Stomach (tissue), 9 donors: ENCODE data around the gene ZNF423. TPM values are rescaled to one million over a fixed set of nuclear protein-coding genes. Genes with fewer than 3 reads are reported as not detected.
A peak's percentile ranks its signal among the peaks of the same experiment; 100 is the strongest.

Source experiments
- DNase-seq, 2 donors: peaks; one replicate each; pipeline versions ENCODE4 v3.0.0 to v3.0.0-alpha.2; 2013 to 2019
- H3K27ac ChIP-seq, 5 donors: fragments of 200-600 bp in 4 of 5; sonication (generic) in 4 of 5; one replicate each; pipeline ENCODE4 v1.5.1; 2013 to 2019; ENCODE audit warnings: mild to moderate bottlenecking in 1 of 5, moderate library complexity in 1 of 5
- H3K27me3 ChIP-seq, 3 donors: fragments of 200-600 bp; sonication (generic); one replicate each; pipeline ENCODE4 v1.5.1; 2017 to 2019; ENCODE audit warnings: mixed run types in 1 of 3
- H3K36me3 ChIP-seq, 4 donors: fragments of 200-600 bp; sonication (generic); 1 replicate in 3 of 4; 2 replicates in 1 of 4; pipeline ENCODE4 v1.5.1; 2016 to 2019
- H3K4me1 ChIP-seq, 4 donors: fragments of 200-600 bp; sonication (generic); one replicate each; pipeline ENCODE4 v1.5.1; 2016 to 2019
- H3K4me3 ChIP-seq, 4 donors: fragments of 200-600 bp; sonication (generic) in 3 of 4; one replicate each; pipeline ENCODE4 v1.5.1; 2016 to 2019; ENCODE audit warnings: mild to moderate bottlenecking in 1 of 4
- H3K9me3 ChIP-seq, 4 donors: fragments of 200-600 bp; sonication (generic); one replicate each; pipeline ENCODE4 v1.5.1; 2016 to 2019
- CTCF ChIP-seq, 7 experiments: fragments of 450-650 bp in 4 of 7; fragments of 200-600 bp in 3 of 7; sonication (generic) in 3 of 7; IDR thresholded peaks; one replicate each; pipeline ENCODE4 v1.5.1; 2016 to 2019; ENCODE audit warnings: antibody characterized with exemption in 7 of 7, control low read depth in 2 of 7, mild to moderate bottlenecking in 1 of 7
- EP300 ChIP-seq: sonication (generic); formaldehyde crosslinking; IDR thresholded peaks from one replicate; pipeline ENCODE4 v1.6.1; 2017; ENCODE audit warnings: antibody characterized with exemption
- POLR2A ChIP-seq, 4 donors: fragments of 450-650 bp; IDR thresholded peaks; one replicate each; pipeline ENCODE4 v1.6.1; 2016; ENCODE audit warnings: antibody characterized with exemption in 4 of 4, control low read depth in 2 of 4, mild to moderate bottlenecking in 1 of 4, moderate library complexity in 1 of 4
- POLR2AphosphoS5 ChIP-seq, 3 donors: sonication (generic); formaldehyde crosslinking; IDR thresholded peaks; one replicate each; pipeline ENCODE4 v1.6.1; 2016; ENCODE audit warnings: antibody characterized with exemption in 3 of 3
- WGBS, 5 donors: extraction: QIAGEN DNeasy Blood & Tissue Kit in 3 of 5; methylation state at CpG; one replicate each; pipeline versions ENCODE4 v1.1.5 to v1.1.7; 2013 to 2018; 5-methylcytosine and 5-hydroxymethylcytosine counted together
- intact Hi-C: fragments of 100-400 bp; cut with DNase I; formaldehyde crosslinking; loops from one replicate; pipeline ENCODE4 v1.15.1; 2023; ENCODE audit warnings: low total_unique reads
- polyA plus RNA-seq, 3 donors: library from polyadenylated mRNA; stranded (reverse); fragments of 200-250 nt; gene quantifications; one replicate each; pipeline ENCODE4 v1.2.3, GENCODE V29; 2013
- total RNA-seq, 5 donors: library from RNA; depleted of rRNA; stranded (reverse); fragments of >200 nt; gene quantifications; one replicate each; pipeline versions ENCODE4 v1.1.0 to v1.2.3, GENCODE V29; 2014 to 2016
- donor health status: healthy with polysubstance abuse.
- donor health status: Bipolar disorder and iron deficiency.
- donor health status: healthy.

Gene ZNF423
- total and polyA plus RNA-seq, 8 donors = 0.29 to 3.5 (median 1.0) TPM

- TF ChIP-seq POLR2A (IDR thresholded peaks at IDR 0.05) = no peak
- WGBS, 5 donors = 74 to 97% (median 92%) methylated on average over 2 of the region's 2 CpGs
- Histone ChIP-seq H3K4me1 (peaks cover 0 to 10% (median 7%) of the 10 kb centered on the region in 4 donors), H3K9me3 (no peaks in the 10 kb centered on the region), H3K27me3 (no peaks in the 10 kb centered on the region), H3K4me3 (no peak overlapping the region), H3K36me3 (no peaks in the 10 kb centered on the region), H3K27ac (no peak overlapping the region)
- no peak for DNase-seq
- intact Hi-C loops = no loop called here
Observed at GRCh38 chr16:49558451-49558850, 297.5 kb downstream of the ZNF423 start.

DNA sequence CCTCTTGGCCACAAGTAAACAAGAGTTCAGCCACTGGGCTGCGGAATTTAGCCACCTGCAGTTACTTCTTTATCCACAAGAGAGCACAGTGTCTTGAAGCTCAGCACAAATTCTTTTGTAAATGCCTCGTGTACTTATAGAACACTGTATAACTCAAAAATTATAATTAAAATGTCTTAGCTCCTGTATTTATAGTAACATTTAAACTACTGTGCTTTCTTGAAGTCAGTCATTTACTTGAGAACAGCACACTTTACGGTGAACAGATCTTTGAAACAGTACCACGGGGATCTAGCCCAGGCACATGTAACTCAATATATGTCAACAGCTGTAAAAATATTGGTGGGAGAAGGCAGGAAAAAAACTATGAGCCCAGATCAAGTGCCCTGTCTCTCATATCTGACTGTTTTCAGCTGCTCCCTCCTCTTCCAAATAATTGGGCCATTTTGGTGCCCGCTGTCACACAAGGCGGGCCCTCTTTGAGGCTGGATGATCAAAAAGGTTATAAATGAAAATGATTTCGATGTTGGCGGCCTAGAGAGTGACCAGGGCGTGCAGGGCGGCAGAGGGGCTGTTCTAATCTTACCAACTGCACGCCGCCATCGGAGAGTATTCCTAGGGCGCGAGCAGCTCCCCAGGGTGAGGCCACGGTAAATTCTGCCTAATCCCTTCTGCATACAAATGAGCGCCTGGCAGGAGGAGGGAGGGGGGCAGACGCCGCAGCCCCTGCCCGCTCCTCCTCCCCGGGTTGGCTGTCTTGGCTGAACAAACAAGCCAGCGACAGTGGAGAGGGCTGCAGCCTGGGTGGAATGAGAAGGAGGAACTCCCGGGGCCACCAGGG lies 299.1 kb downstream of the ZNF423 start:
- no peaks in the 10 kb centered on the region for H3K27me3 ChIP-seq
- peak in 4 of 7 experiments; percentile 18 to 42 (median 38) for TF ChIP-seq CTCF (IDR thresholded peaks at IDR 0.05)
- no peak for TF ChIP-seq EP300
- no peaks in the 10 kb centered on the region for H3K9me3 ChIP-seq
- DNase-seq = peak in 1 of 2 donors; percentile 74
- peaks cover 0 to 10% (median 7%) of the 10 kb centered on the region in 4 donors for H3K4me1 ChIP-seq
- 31 to 42% (median 39%) methylated on average over 12 to 23 of the region's 23 CpGs for WGBS, 5 donors
- H3K27ac ChIP-seq = no peak overlapping the region
- intact Hi-C loops = no loop called here
- no peaks in the 10 kb centered on the region for H3K36me3 ChIP-seq
- no peak overlapping the region for H3K4me3 ChIP-seq

- H3K9me3 ChIP-seq = no peaks in the 10 kb centered on the region
- no peak for TF ChIP-seq EP300
- DNase-seq = no peak
- H3K27me3 ChIP-seq = no peaks in the 10 kb centered on the region
- H3K27ac ChIP-seq = no peak overlapping the region
- intact Hi-C loops = no loop called here
- no peaks in the 10 kb centered on the region for H3K36me3 ChIP-seq
- peaks cover 0 to 10% (median 7%) of the 10 kb centered on the region in 4 donors for H3K4me1 ChIP-seq
- WGBS, 5 donors = 55 to 73% (median 66%) methylated on average over 4 of the region's 4 CpGs
- H3K4me3 ChIP-seq = no peak overlapping the region
Observed at GRCh38 chr16:49556249-49556605, 299.7 kb downstream of the ZNF423 start.

DNA sequence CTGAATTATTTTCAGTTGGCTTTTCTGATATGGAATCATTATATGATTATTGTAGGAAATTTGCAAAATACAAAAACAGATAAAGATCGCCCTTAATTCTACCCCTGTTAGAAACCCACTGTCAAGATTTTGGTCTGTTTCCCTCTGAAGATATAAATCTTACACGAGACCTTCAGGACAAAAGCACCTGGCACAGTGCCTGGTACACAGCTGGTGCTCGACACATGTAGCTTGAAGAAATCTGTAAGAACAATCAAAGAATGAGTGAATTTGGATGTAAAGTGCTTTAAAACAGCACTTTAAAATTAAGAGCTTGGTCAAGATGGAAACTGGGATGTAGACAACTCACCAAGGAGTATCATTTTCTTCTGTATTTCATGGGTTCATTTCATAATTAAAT lies 301.2 kb downstream of the ZNF423 start:
- 62 to 72% (median 68%) methylated on average over 3 of the region's 3 CpGs for WGBS, 5 donors
- TF ChIP-seq EP300 (no peak), POLR2A (IDR thresholded peaks at IDR 0.05) (no peak), POLR2AphosphoS5 (IDR thresholded peaks at IDR 0.05) (no peak), CTCF (IDR thresholded peaks at IDR 0.05) (no peak)
- Histone ChIP-seq H3K36me3 (no peaks in the 10 kb centered on the region), H3K9me3 (no peaks in the 10 kb centered on the region), H3K4me3 (no peak overlapping the region), H3K27ac (no peak overlapping the region), H3K27me3 (no peaks in the 10 kb centered on the region), H3K4me1 (peaks cover 0 to 10% (median 7%) of the 10 kb centered on the region in 4 donors)
- DNase-seq = no peak
- intact Hi-C loops = no loop called here

- DNase-seq = no peak
- peaks cover 0 to 9% (median 7%) of the 10 kb centered on the region in 4 donors for H3K4me1 ChIP-seq
- no peaks in the 10 kb centered on the region for H3K36me3 ChIP-seq
- WGBS, 5 donors = 73 to 84% (median 79%) methylated on average over 10 of the region's 10 CpGs
- H3K4me3 ChIP-seq = no peak overlapping the region
- intact Hi-C loops = no loop called here
- H3K27me3 ChIP-seq = no peaks in the 10 kb centered on the region
- no peaks in the 10 kb centered on the region for H3K9me3 ChIP-seq
- H3K27ac ChIP-seq = no peak overlapping the region
- TF ChIP-seq POLR2A (IDR thresholded peaks at IDR 0.05) (no peak), EP300 (no peak), CTCF (IDR thresholded peaks at IDR 0.05) (no peak), POLR2AphosphoS5 (IDR thresholded peaks at IDR 0.05) (no peak)
Observed at GRCh38 chr16:49552313-49552928, 303.5 kb downstream of the ZNF423 start.
